GM23338 (cell line): ENCODE measurements around the gene JRKL. TPM values are rescaled to one million over a fixed set of nuclear protein-coding genes. Genes with fewer than 3 reads are reported as not detected.

Source experiments
- ATAC-seq: fragments of 200-7000 bp; cut with Tn5 transposase; 3 replicates; pipeline ENCODE4 v1.9.1; 2020
- DNase-seq: peaks from one replicate; pipeline ENCODE4 v3.0.0-alpha.2; 2015; ENCODE audit warnings: low spot score
- H2AFZ ChIP-seq: fragments of 200-600 bp; sonication (generic); 2 replicates; pipeline ENCODE4 v1.8.0; 2016; ENCODE audit warnings: antibody characterized with exemption, mild to moderate bottlenecking, moderate library complexity
- H3F3A ChIP-seq: fragments of 200-600 bp; sonication (generic); replicated peaks from 2 replicates; pipeline ENCODE4 v1.8.0; 2017; ENCODE audit warnings: antibody characterized with exemption, mixed run types, low read depth
- H3K27ac ChIP-seq: fragments of 200-600 bp; sonication (generic); 2 replicates; pipeline ENCODE4 v1.6.1; 2016; ENCODE audit warnings: low read depth
- H3K27me3 ChIP-seq: fragments of 200-600 bp; sonication (generic); 2 replicates; pipeline ENCODE4 v1.8.0; 2016; ENCODE audit warnings: mild to moderate bottlenecking, mixed run types, moderate library complexity; ENCODE audit not compliant: insufficient read depth
- H3K36me3 ChIP-seq: fragments of 200-600 bp; sonication (generic); 2 replicates; pipeline ENCODE4 v1.8.0; 2016; ENCODE audit warnings: mild to moderate bottlenecking; ENCODE audit not compliant: insufficient read depth
- H3K4me1 ChIP-seq: fragments of 200-600 bp; sonication (generic); 2 replicates; pipeline ENCODE4 v1.8.0; 2016; ENCODE audit warnings: mild to moderate bottlenecking, moderate library complexity; ENCODE audit not compliant: insufficient read depth
- H3K4me2 ChIP-seq: fragments of 200-600 bp; sonication (generic); 2 replicates; pipeline ENCODE4 v1.7.1; 2017; ENCODE audit warnings: mixed run types
- H3K4me3 ChIP-seq: fragments of 200-600 bp; sonication (generic); 2 replicates; pipeline ENCODE4 v1.6.1; 2016; ENCODE audit warnings: mixed run types
- H3K79me2 ChIP-seq: fragments of 200-600 bp; sonication (generic); replicated peaks from 2 replicates; pipeline ENCODE4 v1.8.0; 2017; ENCODE audit warnings: mild to moderate bottlenecking; ENCODE audit not compliant: insufficient read depth
- H3K9me2 ChIP-seq: fragments of 200-600 bp; sonication (generic); 2 replicates; pipeline ENCODE4 v1.8.0; 2017; ENCODE audit not compliant: insufficient read depth
- H4K20me1 ChIP-seq: fragments of 200-600 bp; sonication (generic); replicated peaks from 2 replicates; pipeline ENCODE4 v1.8.0; 2017; ENCODE audit warnings: mild to moderate bottlenecking; ENCODE audit not compliant: insufficient read depth
- H3K27ac Mint-ChIP-seq: 2 replicates; pipeline ENCODE4 v1.8.0; 2020; ENCODE audit warnings: inconsistent platforms, mild to moderate bottlenecking, moderate library complexity, mixed read lengths
- H3K27me3 Mint-ChIP-seq: 3 replicates; pipeline ENCODE4 v1.8.0; 2022; ENCODE audit warnings: low read depth, mild to moderate bottlenecking, moderate library complexity, mixed read lengths, inconsistent platforms; ENCODE audit not compliant: insufficient read depth, poor library complexity
- H3K36me3 Mint-ChIP-seq: 3 replicates; pipeline ENCODE4 v1.8.0; 2021; ENCODE audit warnings: low read depth, mild to moderate bottlenecking, inconsistent platforms, moderate library complexity, mixed read lengths
- H3K4me1 Mint-ChIP-seq: 3 replicates; pipeline ENCODE4 v1.8.0; 2020; ENCODE audit warnings: mild to moderate bottlenecking, inconsistent platforms, mixed read lengths
- H3K4me3 Mint-ChIP-seq: 3 replicates; pipeline ENCODE4 v1.8.0; 2021; ENCODE audit warnings: moderate library complexity, mild to moderate bottlenecking, inconsistent platforms, mixed read lengths
- H3K9me3 Mint-ChIP-seq: 3 replicates; pipeline ENCODE4 v1.8.0; 2020; ENCODE audit warnings: moderate library complexity, mild to moderate bottlenecking, inconsistent platforms, mixed read lengths
- CREB1 ChIP-seq: fragments of 250-450 bp; sonication (Bioruptor Pico); IDR thresholded peaks from 2 replicates; pipeline ENCODE4 v1.5.0; 2020; ENCODE audit warnings: low read depth, mild to moderate bottlenecking, moderate library complexity
- EZH2 ChIP-seq: fragments of 200-600 bp; sonication (generic); IDR thresholded peaks from one replicate; pipeline ENCODE4 v1.8.0; 2017; ENCODE audit warnings: antibody characterized with exemption, mild to moderate bottlenecking, low read depth; ENCODE audit not compliant: unreplicated experiment
- EZH2phosphoT487 ChIP-seq: fragments of 200-600 bp; sonication (generic); IDR thresholded peaks from one replicate; pipeline ENCODE4 v1.8.1; 2018; ENCODE audit warnings: antibody characterized with exemption; ENCODE audit not compliant: unreplicated experiment
- JUNB ChIP-seq: IDR thresholded peaks from one replicate; pipeline ENCODE4 v1.6.1; 2016; ENCODE audit warnings: antibody characterized with exemption; ENCODE audit not compliant: unreplicated experiment
- NANOG ChIP-seq: IDR thresholded peaks from 2 replicates; pipeline ENCODE4 v1.6.1; 2016; ENCODE audit warnings: antibody characterized with exemption, borderline replicate concordance
- POLR2AphosphoS5 ChIP-seq: IDR thresholded peaks from 2 replicates; pipeline ENCODE4 v1.6.1; 2016; ENCODE audit warnings: antibody characterized with exemption, low read depth
- STAT1 ChIP-seq: IDR thresholded peaks from one replicate; pipeline ENCODE4 v1.6.1; 2016; ENCODE audit warnings: antibody characterized with exemption; ENCODE audit not compliant: unreplicated experiment
- ZNF114 ChIP-seq: fragments of 250-450 bp; sonication (Bioruptor Pico); IDR thresholded peaks from 2 replicates; pipeline ENCODE4 v1.5.0; 2020; ENCODE audit warnings: mild to moderate bottlenecking, moderate library complexity
- ZNF331 ChIP-seq: fragments of 250-450 bp; sonication (Bioruptor Pico); IDR thresholded peaks from 2 replicates; pipeline ENCODE4 v1.5.0; 2020; ENCODE audit warnings: low read depth, mild to moderate bottlenecking, moderate library complexity
- polyA plus RNA-seq: library from polyadenylated mRNA; unstranded; fragments of >200 nt; fragmentation: Nextera tagmentation; extraction: Ambion mirVana; gene quantifications from 2 replicates; pipeline ENCODE4 v1.2.1, GENCODE V29; 2016
- total RNA-seq: library from RNA; depleted of rRNA; stranded (reverse); fragments of >200 nt; shearing (Covaris generic); gene quantifications from 2 replicates; pipeline ENCODE4 v1.2.3, GENCODE V29; 2014
- TF ChIP-seq, protein P1 (sequence below): IDR thresholded peaks from one replicate; pipeline ENCODE4 v1.6.1; 2018; ENCODE audit warnings: antibody characterized with exemption; ENCODE audit not compliant: unreplicated experiment
- TF ChIP-seq, protein P2 (sequence below), 2 experiments: fragments of 200-600 bp in 1 of 2; sonication (generic) in 1 of 2; conservative IDR thresholded peaks; 2 replicates each; pipeline versions ENCODE4 v1.5.1 to v1.6.1; 2016 to 2017; ENCODE audit warnings: antibody characterized with exemption in 2 of 2, low read depth in 2 of 2, mild to moderate bottlenecking in 2 of 2, moderate library complexity in 1 of 2
- TF ChIP-seq, protein P3 (sequence below): fragments of 250-450 bp; sonication (Bioruptor Pico); IDR thresholded peaks from 2 replicates; pipeline ENCODE4 v1.5.0; 2020; ENCODE audit warnings: mild to moderate bottlenecking, moderate library complexity
- TF ChIP-seq, protein P4 (sequence below): IDR thresholded peaks from 2 replicates; pipeline ENCODE4 v1.6.1; 2016; ENCODE audit warnings: antibody characterized with exemption

The JRKL gene
- total and polyA plus RNA-seq, 2 experiments from 2014 or later = 3.8 to 5.2 TPM

DNA sequence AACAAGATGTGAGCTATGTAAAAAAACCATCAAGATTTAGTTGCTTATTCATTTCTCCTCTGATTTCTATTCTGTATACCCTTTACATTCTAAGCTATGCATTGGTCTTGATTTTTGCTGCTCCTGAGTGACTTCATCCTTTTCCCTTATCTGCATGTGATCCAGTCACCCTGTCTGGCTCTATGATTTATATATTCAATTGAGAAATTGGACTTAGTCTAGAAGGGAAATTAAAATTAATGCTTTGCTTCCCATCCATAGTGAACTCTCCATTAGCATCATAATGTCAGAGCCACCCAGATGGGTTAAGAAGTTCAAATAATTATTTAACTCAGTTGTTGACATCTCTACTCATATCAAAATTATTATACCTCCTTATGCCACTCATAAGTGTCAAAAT, 5.0 kb downstream of the JRKL start:
- no peak overlapping the region for H3K4me2 ChIP-seq
- H3K4me3 ChIP-seq = no peak overlapping the region
- Mint-ChIP-seq H3K4me1 (peaks cover 4% of the 10 kb centered on the region; the same call in 2 of the 3 replicates), H3K9me3 (peaks cover 10% of the 10 kb centered on the region; the same call in 2 of the 3 replicates), H3K4me3 (no peak overlapping the region), H3K36me3 (peaks cover 15% of the 10 kb centered on the region; the same call in 2 of the 3 replicates), H3K27me3 (peaks cover 1% of the 10 kb centered on the region), H3K27ac (no peak overlapping the region)
- no peaks in the 10 kb centered on the region for H3K27me3 ChIP-seq
- no peak overlapping the region for H3K27ac ChIP-seq
- no peaks in the 10 kb centered on the region; the same call in 1 of the 2 replicates for H3F3A ChIP-seq
- no peaks in the 10 kb centered on the region for H3K9me2 ChIP-seq
- TF ChIP-seq, protein P1, sequence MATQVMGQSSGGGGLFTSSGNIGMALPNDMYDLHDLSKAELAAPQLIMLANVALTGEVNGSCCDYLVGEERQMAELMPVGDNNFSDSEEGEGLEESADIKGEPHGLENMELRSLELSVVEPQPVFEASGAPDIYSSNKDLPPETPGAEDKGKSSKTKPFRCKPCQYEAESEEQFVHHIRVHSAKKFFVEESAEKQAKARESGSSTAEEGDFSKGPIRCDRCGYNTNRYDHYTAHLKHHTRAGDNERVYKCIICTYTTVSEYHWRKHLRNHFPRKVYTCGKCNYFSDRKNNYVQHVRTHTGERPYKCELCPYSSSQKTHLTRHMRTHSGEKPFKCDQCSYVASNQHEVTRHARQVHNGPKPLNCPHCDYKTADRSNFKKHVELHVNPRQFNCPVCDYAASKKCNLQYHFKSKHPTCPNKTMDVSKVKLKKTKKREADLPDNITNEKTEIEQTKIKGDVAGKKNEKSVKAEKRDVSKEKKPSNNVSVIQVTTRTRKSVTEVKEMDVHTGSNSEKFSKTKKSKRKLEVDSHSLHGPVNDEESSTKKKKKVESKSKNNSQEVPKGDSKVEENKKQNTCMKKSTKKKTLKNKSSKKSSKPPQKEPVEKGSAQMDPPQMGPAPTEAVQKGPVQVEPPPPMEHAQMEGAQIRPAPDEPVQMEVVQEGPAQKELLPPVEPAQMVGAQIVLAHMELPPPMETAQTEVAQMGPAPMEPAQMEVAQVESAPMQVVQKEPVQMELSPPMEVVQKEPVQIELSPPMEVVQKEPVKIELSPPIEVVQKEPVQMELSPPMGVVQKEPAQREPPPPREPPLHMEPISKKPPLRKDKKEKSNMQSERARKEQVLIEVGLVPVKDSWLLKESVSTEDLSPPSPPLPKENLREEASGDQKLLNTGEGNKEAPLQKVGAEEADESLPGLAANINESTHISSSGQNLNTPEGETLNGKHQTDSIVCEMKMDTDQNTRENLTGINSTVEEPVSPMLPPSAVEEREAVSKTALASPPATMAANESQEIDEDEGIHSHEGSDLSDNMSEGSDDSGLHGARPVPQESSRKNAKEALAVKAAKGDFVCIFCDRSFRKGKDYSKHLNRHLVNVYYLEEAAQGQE = no peak
- TF ChIP-seq JUNB = no peak
- no peak for TF ChIP-seq ZNF114 (CRISPR knock-in tag)
- no peak for TF ChIP-seq CREB1 (CRISPR knock-in tag)
- TF ChIP-seq, protein P2, sequence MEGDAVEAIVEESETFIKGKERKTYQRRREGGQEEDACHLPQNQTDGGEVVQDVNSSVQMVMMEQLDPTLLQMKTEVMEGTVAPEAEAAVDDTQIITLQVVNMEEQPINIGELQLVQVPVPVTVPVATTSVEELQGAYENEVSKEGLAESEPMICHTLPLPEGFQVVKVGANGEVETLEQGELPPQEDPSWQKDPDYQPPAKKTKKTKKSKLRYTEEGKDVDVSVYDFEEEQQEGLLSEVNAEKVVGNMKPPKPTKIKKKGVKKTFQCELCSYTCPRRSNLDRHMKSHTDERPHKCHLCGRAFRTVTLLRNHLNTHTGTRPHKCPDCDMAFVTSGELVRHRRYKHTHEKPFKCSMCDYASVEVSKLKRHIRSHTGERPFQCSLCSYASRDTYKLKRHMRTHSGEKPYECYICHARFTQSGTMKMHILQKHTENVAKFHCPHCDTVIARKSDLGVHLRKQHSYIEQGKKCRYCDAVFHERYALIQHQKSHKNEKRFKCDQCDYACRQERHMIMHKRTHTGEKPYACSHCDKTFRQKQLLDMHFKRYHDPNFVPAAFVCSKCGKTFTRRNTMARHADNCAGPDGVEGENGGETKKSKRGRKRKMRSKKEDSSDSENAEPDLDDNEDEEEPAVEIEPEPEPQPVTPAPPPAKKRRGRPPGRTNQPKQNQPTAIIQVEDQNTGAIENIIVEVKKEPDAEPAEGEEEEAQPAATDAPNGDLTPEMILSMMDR (conservative IDR thresholded peaks at IDR 0.05; ENCODE audit: low read depth in 2 of 2) = no peak
- TF ChIP-seq NANOG = no peak
- TF ChIP-seq, protein P3, sequence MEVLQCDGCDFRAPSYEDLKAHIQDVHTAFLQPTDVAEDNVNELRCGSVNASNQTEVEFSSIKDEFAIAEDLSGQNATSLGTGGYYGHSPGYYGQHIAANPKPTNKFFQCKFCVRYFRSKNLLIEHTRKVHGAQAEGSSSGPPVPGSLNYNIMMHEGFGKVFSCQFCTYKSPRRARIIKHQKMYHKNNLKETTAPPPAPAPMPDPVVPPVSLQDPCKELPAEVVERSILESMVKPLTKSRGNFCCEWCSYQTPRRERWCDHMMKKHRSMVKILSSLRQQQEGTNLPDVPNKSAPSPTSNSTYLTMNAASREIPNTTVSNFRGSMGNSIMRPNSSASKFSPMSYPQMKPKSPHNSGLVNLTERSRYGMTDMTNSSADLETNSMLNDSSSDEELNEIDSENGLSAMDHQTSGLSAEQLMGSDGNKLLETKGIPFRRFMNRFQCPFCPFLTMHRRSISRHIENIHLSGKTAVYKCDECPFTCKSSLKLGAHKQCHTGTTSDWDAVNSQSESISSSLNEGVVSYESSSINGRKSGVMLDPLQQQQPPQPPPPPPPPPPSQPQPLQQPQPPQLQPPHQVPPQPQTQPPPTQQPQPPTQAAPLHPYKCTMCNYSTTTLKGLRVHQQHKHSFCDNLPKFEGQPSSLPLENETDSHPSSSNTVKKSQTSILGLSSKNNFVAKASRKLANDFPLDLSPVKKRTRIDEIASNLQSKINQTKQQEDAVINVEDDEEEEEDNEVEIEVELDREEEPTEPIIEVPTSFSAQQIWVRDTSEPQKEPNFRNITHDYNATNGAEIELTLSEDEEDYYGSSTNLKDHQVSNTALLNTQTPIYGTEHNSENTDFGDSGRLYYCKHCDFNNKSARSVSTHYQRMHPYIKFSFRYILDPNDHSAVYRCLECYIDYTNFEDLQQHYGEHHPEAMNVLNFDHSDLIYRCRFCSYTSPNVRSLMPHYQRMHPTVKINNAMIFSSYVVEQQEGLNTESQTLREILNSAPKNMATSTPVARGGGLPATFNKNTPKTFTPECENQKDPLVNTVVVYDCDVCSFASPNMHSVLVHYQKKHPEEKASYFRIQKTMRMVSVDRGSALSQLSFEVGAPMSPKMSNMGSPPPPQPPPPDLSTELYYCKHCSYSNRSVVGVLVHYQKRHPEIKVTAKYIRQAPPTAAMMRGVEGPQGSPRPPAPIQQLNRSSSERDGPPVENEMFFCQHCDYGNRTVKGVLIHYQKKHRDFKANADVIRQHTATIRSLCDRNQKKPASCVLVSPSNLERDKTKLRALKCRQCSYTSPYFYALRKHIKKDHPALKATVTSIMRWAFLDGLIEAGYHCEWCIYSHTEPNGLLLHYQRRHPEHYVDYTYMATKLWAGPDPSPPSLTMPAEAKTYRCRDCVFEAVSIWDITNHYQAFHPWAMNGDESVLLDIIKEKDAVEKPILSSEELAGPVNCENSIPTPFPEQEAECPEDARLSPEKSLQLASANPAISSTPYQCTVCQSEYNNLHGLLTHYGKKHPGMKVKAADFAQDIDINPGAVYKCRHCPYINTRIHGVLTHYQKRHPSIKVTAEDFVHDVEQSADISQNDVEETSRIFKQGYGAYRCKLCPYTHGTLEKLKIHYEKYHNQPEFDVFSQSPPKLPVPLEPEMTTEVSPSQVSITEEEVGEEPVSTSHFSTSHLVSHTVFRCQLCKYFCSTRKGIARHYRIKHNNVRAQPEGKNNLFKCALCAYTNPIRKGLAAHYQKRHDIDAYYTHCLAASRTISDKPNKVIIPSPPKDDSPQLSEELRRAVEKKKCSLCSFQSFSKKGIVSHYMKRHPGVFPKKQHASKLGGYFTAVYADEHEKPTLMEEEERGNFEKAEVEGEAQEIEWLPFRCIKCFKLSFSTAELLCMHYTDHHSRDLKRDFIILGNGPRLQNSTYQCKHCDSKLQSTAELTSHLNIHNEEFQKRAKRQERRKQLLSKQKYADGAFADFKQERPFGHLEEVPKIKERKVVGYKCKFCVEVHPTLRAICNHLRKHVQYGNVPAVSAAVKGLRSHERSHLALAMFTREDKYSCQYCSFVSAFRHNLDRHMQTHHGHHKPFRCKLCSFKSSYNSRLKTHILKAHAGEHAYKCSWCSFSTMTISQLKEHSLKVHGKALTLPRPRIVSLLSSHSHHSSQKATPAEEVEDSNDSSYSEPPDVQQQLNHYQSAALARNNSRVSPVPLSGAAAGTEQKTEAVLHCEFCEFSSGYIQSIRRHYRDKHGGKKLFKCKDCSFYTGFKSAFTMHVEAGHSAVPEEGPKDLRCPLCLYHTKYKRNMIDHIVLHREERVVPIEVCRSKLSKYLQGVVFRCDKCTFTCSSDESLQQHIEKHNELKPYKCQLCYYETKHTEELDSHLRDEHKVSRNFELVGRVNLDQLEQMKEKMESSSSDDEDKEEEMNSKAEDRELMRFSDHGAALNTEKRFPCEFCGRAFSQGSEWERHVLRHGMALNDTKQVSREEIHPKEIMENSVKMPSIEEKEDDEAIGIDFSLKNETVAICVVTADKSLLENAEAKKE (CRISPR knock-in tag) = no peak
- no peak for TF ChIP-seq STAT1
- TF ChIP-seq ZNF331 (CRISPR knock-in tag) = no peak
- TF ChIP-seq POLR2AphosphoS5 = no peak
- TF ChIP-seq EZH2phosphoT487 = no peak
- no peak for TF ChIP-seq EZH2
- TF ChIP-seq, protein P4, sequence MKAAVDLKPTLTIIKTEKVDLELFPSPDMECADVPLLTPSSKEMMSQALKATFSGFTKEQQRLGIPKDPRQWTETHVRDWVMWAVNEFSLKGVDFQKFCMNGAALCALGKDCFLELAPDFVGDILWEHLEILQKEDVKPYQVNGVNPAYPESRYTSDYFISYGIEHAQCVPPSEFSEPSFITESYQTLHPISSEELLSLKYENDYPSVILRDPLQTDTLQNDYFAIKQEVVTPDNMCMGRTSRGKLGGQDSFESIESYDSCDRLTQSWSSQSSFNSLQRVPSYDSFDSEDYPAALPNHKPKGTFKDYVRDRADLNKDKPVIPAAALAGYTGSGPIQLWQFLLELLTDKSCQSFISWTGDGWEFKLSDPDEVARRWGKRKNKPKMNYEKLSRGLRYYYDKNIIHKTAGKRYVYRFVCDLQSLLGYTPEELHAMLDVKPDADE = no peak
- no peaks in the 10 kb centered on the region for H3K36me3 ChIP-seq
- no peak for ATAC-seq
- H2AFZ ChIP-seq = no peak overlapping the region
- no peak for DNase-seq
- 0 out of 2 replicates have a peak, but pooled peaks cover 5% of the 10 kb centered on the region for H3K4me1 ChIP-seq
- peaks cover 8% of the 10 kb centered on the region for H3K79me2 ChIP-seq
- no peaks in the 10 kb centered on the region for H4K20me1 ChIP-seq
